Upper lobe of left lung (tissue), 6 donors: Measurements from ENCODE around the gene SNX1. TPM values are rescaled to one million over a fixed set of nuclear protein-coding genes. Genes with fewer than 3 reads are reported as not detected.

Experiments used
- ATAC-seq, 2 donors: fragments of 200-7000 bp; cut with Tn5 transposase; one replicate each; pipeline ENCODE4 v1.9.1; 2022; ENCODE audit warnings: mild to moderate bottlenecking in 2 of 2, moderate library complexity in 2 of 2; ENCODE audit not compliant: low FRiP score in 2 of 2
- DNase-seq, 2 donors: peaks; one replicate each; pipeline ENCODE4 v3.0.0-alpha.2; 2019 to 2020
- H3K27ac ChIP-seq, 4 donors: fragments of 200-600 bp; sonication (generic); one replicate each; pipeline ENCODE4 v1.5.1; 2016 to 2019
- H3K27me3 ChIP-seq, 4 donors: fragments of 200-600 bp; sonication (generic); one replicate each; pipeline ENCODE4 v1.5.1; 2017 to 2019
- H3K36me3 ChIP-seq, 4 donors: fragments of 200-600 bp; sonication (generic); one replicate each; pipeline ENCODE4 v1.5.1; 2016 to 2019
- H3K4me1 ChIP-seq, 4 donors: fragments of 200-600 bp; sonication (generic); one replicate each; pipeline ENCODE4 v1.5.1; 2018 to 2019
- H3K4me3 ChIP-seq, 4 donors: fragments of 200-600 bp; sonication (generic); one replicate each; pipeline ENCODE4 v1.5.1; 2017 to 2019; ENCODE audit warnings: mild to moderate bottlenecking in 2 of 4, moderate library complexity in 1 of 4
- H3K9me3 ChIP-seq, 4 donors: fragments of 200-600 bp; sonication (generic); one replicate each; pipeline ENCODE4 v1.5.1; 2018 to 2019
- CTCF ChIP-seq, 6 experiments: fragments of 450-650 bp in 4 of 6; fragments of 200-600 bp in 2 of 6; sonication (generic) in 2 of 6; IDR thresholded peaks; one replicate each; pipeline ENCODE4 v1.5.1; 2016 to 2019; ENCODE audit warnings: antibody characterized with exemption in 6 of 6
- EP300 ChIP-seq, 4 donors: sonication (generic); formaldehyde crosslinking; IDR thresholded peaks; one replicate each; pipeline ENCODE4 v1.5.1; 2017; ENCODE audit warnings: antibody characterized with exemption in 4 of 4, control low read depth in 2 of 4
- POLR2A ChIP-seq, 4 donors: fragments of 450-650 bp; IDR thresholded peaks; one replicate each; pipeline ENCODE4 v1.5.1; 2016 to 2017; ENCODE audit warnings: antibody characterized with exemption in 4 of 4, mild to moderate bottlenecking in 2 of 4
- POLR2AphosphoS5 ChIP-seq, 2 donors: sonication (generic); formaldehyde crosslinking; IDR thresholded peaks; one replicate each; pipeline ENCODE4 v1.5.1; 2017; ENCODE audit warnings: antibody characterized with exemption in 2 of 2
- WGBS, 2 donors: methylation state at CpG; one replicate each; pipeline ENCODE4 v1.1.5; 2017 to 2018; 5-methylcytosine and 5-hydroxymethylcytosine counted together
- total RNA-seq, 6 donors: library from RNA; depleted of rRNA in 4 of 6; stranded (reverse); fragments of >200 nt in 4 of 6; gene quantifications; one replicate each; pipeline versions ENCODE4 v1.1.0 to v1.2.1, GENCODE V29; 2016 to 2021
- donor health status: DM: no; HTN: no; CAD: no; lungs with moderate emphysema.
- donor health status: DM: no; HTN: yes; CAD: no; lungs with severe emphysema.

Gene SNX1
- total RNA-seq, 6 donors from 2014 or later: 103 to 234 (median 154) TPM

- peak in 1 of 2 donors; percentile 51 for DNase-seq
- peak overlapping the region; percentile 82 to 95 (median 86) for H3K27ac ChIP-seq
Measured at GRCh38 chr15:64163659-64164362, 68.0 kb downstream of the SNX1 start.

GRCh38 chr15:64164436-64164835 lies 68.7 kb downstream of the SNX1 start:
- TF ChIP-seq EP300 (IDR thresholded peaks at IDR 0.05) (no peak), POLR2AphosphoS5 (IDR thresholded peaks at IDR 0.05) (no peak), POLR2A (IDR thresholded peaks at IDR 0.05) (no peak), CTCF (IDR thresholded peaks at IDR 0.05) (no peak)

More at GRCh38 chr15:64163659-64164362, 68.0 kb downstream of the SNX1 start:
- peaks cover 29 to 49% (median 46%) of the 10 kb centered on the region in 4 donors for H3K4me1 ChIP-seq
- H3K27me3 ChIP-seq: no peaks in the 10 kb centered on the region
- peak; percentile 2 to 28 for ATAC-seq
- H3K36me3 ChIP-seq: peaks cover 22 to 29% (median 25%) of the 10 kb centered on the region in 4 donors
- TF ChIP-seq CTCF (IDR thresholded peaks at IDR 0.05) (no peak), POLR2AphosphoS5 (IDR thresholded peaks at IDR 0.05) (no peak)
- WGBS, 2 donors: 24 to 27% methylated on average over 14 of the region's 14 CpGs
- H3K4me3 ChIP-seq: peak overlapping the region in 3 of 4 donors; percentile 84 to 89 (median 86)
- no peaks in the 10 kb centered on the region for H3K9me3 ChIP-seq

GRCh38 chr15:64166102-64166890 lies 70.5 kb downstream of the SNX1 start:
- Histone ChIP-seq H3K36me3 (peaks cover 0 to 16% (median 6%) of the 10 kb centered on the region in 4 donors), H3K27me3 (no peaks in the 10 kb centered on the region), H3K9me3 (no peaks in the 10 kb centered on the region), H3K4me1 (peaks cover 16 to 25% (median 23%) of the 10 kb centered on the region in 4 donors), H3K4me3 (no peak overlapping the region), H3K27ac (no peak overlapping the region)
- ATAC-seq: no peak
- 91 to 94% methylated on average over 5 of the region's 5 CpGs for WGBS, 2 donors
- no peak for TF ChIP-seq CTCF (IDR thresholded peaks at IDR 0.05)
- TF ChIP-seq POLR2AphosphoS5 (IDR thresholded peaks at IDR 0.05): no peak
- no peak for TF ChIP-seq EP300 (IDR thresholded peaks at IDR 0.05)
- TF ChIP-seq POLR2A (IDR thresholded peaks at IDR 0.05): no peak
- DNase-seq: no peak

More at GRCh38 chr15:64164436-64164835, 68.7 kb downstream of the SNX1 start:
- H3K27me3 ChIP-seq: no peaks in the 10 kb centered on the region
- H3K36me3 ChIP-seq: peaks cover 16 to 23% (median 19%) of the 10 kb centered on the region in 4 donors
- ATAC-seq (no peak), DNase-seq (no peak)
- no peaks in the 10 kb centered on the region for H3K9me3 ChIP-seq
- peak overlapping the region; percentile 82 to 95 (median 86) for H3K27ac ChIP-seq
- WGBS, 2 donors: 70 to 85% methylated on average over 4 of the region's 4 CpGs
- peaks cover 29 to 43% (median 40%) of the 10 kb centered on the region in 4 donors for H3K4me1 ChIP-seq
- no peak overlapping the region for H3K4me3 ChIP-seq

GRCh38 chr15:64180235-64180824 lies 84.5 kb downstream of the SNX1 start:
- Histone ChIP-seq H3K9me3 (no peaks in the 10 kb centered on the region), H3K36me3 (peaks cover 0 to 65% (median 16%) of the 10 kb centered on the region in 4 donors), H3K4me1 (no peaks in the 10 kb centered on the region), H3K4me3 (no peak overlapping the region), H3K27ac (no peak overlapping the region), H3K27me3 (no peaks in the 10 kb centered on the region)
- no peak for ATAC-seq
- WGBS, 2 donors: 78 to 82% methylated on average over 8 of the region's 8 CpGs
- TF ChIP-seq CTCF (IDR thresholded peaks at IDR 0.05) (no peak), POLR2A (IDR thresholded peaks at IDR 0.05) (no peak), EP300 (IDR thresholded peaks at IDR 0.05) (no peak), POLR2AphosphoS5 (IDR thresholded peaks at IDR 0.05) (no peak)
- DNase-seq: no peak
